Measurements from ENCODE around the gene UNC13D.

- TF ChIP-seq CTCF (optimal IDR thresholded peaks at IDR 0.05 in 1 of 3, IDR thresholded peaks at IDR 0.05 in 1 of 3, conservative IDR thresholded peaks at IDR 0.05 in 1 of 3; ENCODE audit: extremely low read depth in 1 of 3, insufficient read depth in 2 of 3, low read length in 3 of 3): peak; percentile 56 to 64 (median 64)
- no peak for TF ChIP-seq EZH2 (IDR thresholded peaks at IDR 0.05; ENCODE audit: low read length)
These were observed 13.8 kb downstream of the UNC13D start for GRCh38 chr17:75830164-75831031.
